Liver (tissue), 9 donors: Measurements from ENCODE around the gene SGCD. TPM values are rescaled to one million over a fixed set of nuclear protein-coding genes. Genes with fewer than 3 reads are reported as not detected.

Experiments used
- DNase-seq: peaks from one replicate; pipeline ENCODE4 v3.0.0-alpha.2; 2017; ENCODE audit warnings: low spot score
- H3K27ac ChIP-seq, 2 donors: one replicate each; pipeline ENCODE4 v1.7.0; 2013; ENCODE audit warnings: inconsistent platforms in 2 of 2, low read length in 2 of 2, control low read depth in 1 of 2, low read depth in 1 of 2, mild to moderate bottlenecking in 1 of 2
- H3K27me3 ChIP-seq, 4 donors: one replicate each; pipeline versions ENCODE4 v1.6.1 to v1.7.0; 2013; ENCODE audit warnings: low read length in 3 of 4, inconsistent platforms in 1 of 4, mild to moderate bottlenecking in 1 of 4, moderate library complexity in 1 of 4; ENCODE audit not compliant: control insufficient read depth in 4 of 4, insufficient read depth in 4 of 4
- H3K36me3 ChIP-seq, 4 donors: one replicate each; pipeline versions ENCODE4 v1.6.1 to v1.7.0; 2013; ENCODE audit warnings: low read length in 3 of 4, mild to moderate bottlenecking in 3 of 4, low read depth in 1 of 4, moderate library complexity in 1 of 4; ENCODE audit not compliant: control insufficient read depth in 4 of 4, insufficient read depth in 3 of 4
- H3K4me1 ChIP-seq, 4 donors: one replicate each; pipeline versions ENCODE4 v1.6.1 to v1.7.0; 2013; ENCODE audit warnings: low read length in 3 of 4, mild to moderate bottlenecking in 3 of 4, moderate library complexity in 1 of 4; ENCODE audit not compliant: control insufficient read depth in 4 of 4, insufficient read depth in 4 of 4
- H3K4me3 ChIP-seq, 3 donors: one replicate each; pipeline versions ENCODE4 v1.6.1 to v1.7.0; 2013; ENCODE audit warnings: low read length in 3 of 3, control low read depth in 1 of 3, low read depth in 1 of 3, mild to moderate bottlenecking in 1 of 3
- H3K9ac ChIP-seq, 2 donors: one replicate each; pipeline ENCODE4 v1.7.0; 2013; ENCODE audit warnings: low read length in 2 of 2, mild to moderate bottlenecking in 2 of 2, moderate library complexity in 2 of 2, control low read depth in 1 of 2, low read depth in 1 of 2
- H3K9me3 ChIP-seq, 4 donors: one replicate each; pipeline versions ENCODE4 v1.6.1 to v1.7.0; 2013; ENCODE audit warnings: low read length in 3 of 4; ENCODE audit not compliant: control insufficient read depth in 4 of 4
- FOXA2 ChIP-seq: IDR thresholded peaks from 2 replicates; pipeline ENCODE4 v1.6.1; 2016; ENCODE audit warnings: antibody characterized with exemption
- GABPA ChIP-seq, 2 donors: IDR thresholded peaks in 1 of 2; conservative IDR thresholded peaks in 1 of 2; 2 replicates each; pipeline ENCODE4 v1.6.1; 2016; ENCODE audit warnings: antibody characterized with exemption in 2 of 2, mild to moderate bottlenecking in 1 of 2, moderate library complexity in 1 of 2
- HNF4G ChIP-seq: IDR thresholded peaks from 2 replicates; pipeline ENCODE4 v1.6.1; 2016; ENCODE audit warnings: antibody characterized with exemption
- RXRA ChIP-seq, 2 donors: IDR thresholded peaks; 2 replicates each; pipeline ENCODE4 v1.6.1; 2017 to 2018; ENCODE audit warnings: antibody characterized with exemption in 2 of 2, mild to moderate bottlenecking in 1 of 2
- TAF1 ChIP-seq: conservative IDR thresholded peaks from 2 replicates; pipeline ENCODE4 v1.6.1; 2016; ENCODE audit warnings: antibody characterized with exemption, mild to moderate bottlenecking
- YY1 ChIP-seq: IDR thresholded peaks from 2 replicates; pipeline ENCODE4 v1.6.1; 2016; ENCODE audit warnings: antibody characterized with exemption, mild to moderate bottlenecking
- WGBS: extraction: QIAGEN DNeasy Blood & Tissue Kit; methylation state at CpG from one replicate; pipeline ENCODE4 v1.1.7; 2013; 5-methylcytosine and 5-hydroxymethylcytosine counted together
- polyA plus RNA-seq, 2 donors: library from polyadenylated mRNA; stranded (reverse) in 1 of 2; unstranded in 1 of 2; fragments of 200-250 nt in 1 of 2; fragments of >200 nt in 1 of 2; fragmentation: Nextera tagmentation in 1 of 2; extraction: Ambion mirVana in 1 of 2; gene quantifications; one replicate each; pipeline versions ENCODE4 v1.2.1 to v1.2.3, GENCODE V29; 2013 to 2015
- total RNA-seq, 2 donors: library from RNA; depleted of rRNA; stranded (reverse); fragments of >200 nt; gene quantifications; one replicate each; pipeline ENCODE4 v1.2.3, GENCODE V29; 2014
- TF ChIP-seq, protein P1 (sequence below): IDR thresholded peaks from 2 replicates; pipeline ENCODE4 v1.6.1; 2016; ENCODE audit warnings: antibody characterized with exemption, mild to moderate bottlenecking
- TF ChIP-seq, protein P2 (sequence below): IDR thresholded peaks from 2 replicates; pipeline ENCODE4 v1.6.1; 2016; ENCODE audit warnings: antibody characterized with exemption
- donor health status: healthy.
- donor health status: healthy.
- donor health status: healthy.
- donor health status: healthy.
- donor health status: healthy.

SGCD gene
- total and polyA plus RNA-seq, 4 donors: 0.35 to 1.7 (median 1.0) TPM

- 48% methylated on average over 1 of the region's 1 CpG for WGBS
- H3K9me3 ChIP-seq: peaks cover 0 to 2% (median 0%) of the 10 kb centered on the region in 4 donors
- TF ChIP-seq, protein P1, sequence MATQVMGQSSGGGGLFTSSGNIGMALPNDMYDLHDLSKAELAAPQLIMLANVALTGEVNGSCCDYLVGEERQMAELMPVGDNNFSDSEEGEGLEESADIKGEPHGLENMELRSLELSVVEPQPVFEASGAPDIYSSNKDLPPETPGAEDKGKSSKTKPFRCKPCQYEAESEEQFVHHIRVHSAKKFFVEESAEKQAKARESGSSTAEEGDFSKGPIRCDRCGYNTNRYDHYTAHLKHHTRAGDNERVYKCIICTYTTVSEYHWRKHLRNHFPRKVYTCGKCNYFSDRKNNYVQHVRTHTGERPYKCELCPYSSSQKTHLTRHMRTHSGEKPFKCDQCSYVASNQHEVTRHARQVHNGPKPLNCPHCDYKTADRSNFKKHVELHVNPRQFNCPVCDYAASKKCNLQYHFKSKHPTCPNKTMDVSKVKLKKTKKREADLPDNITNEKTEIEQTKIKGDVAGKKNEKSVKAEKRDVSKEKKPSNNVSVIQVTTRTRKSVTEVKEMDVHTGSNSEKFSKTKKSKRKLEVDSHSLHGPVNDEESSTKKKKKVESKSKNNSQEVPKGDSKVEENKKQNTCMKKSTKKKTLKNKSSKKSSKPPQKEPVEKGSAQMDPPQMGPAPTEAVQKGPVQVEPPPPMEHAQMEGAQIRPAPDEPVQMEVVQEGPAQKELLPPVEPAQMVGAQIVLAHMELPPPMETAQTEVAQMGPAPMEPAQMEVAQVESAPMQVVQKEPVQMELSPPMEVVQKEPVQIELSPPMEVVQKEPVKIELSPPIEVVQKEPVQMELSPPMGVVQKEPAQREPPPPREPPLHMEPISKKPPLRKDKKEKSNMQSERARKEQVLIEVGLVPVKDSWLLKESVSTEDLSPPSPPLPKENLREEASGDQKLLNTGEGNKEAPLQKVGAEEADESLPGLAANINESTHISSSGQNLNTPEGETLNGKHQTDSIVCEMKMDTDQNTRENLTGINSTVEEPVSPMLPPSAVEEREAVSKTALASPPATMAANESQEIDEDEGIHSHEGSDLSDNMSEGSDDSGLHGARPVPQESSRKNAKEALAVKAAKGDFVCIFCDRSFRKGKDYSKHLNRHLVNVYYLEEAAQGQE: no peak
- TF ChIP-seq, protein P2, sequence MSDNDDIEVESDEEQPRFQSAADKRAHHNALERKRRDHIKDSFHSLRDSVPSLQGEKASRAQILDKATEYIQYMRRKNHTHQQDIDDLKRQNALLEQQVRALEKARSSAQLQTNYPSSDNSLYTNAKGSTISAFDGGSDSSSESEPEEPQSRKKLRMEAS: no peak
- TF ChIP-seq YY1: peak; percentile 28
- no peak overlapping the region for H3K4me3 ChIP-seq
- DNase-seq: no peak
- H3K36me3 ChIP-seq: no peaks in the 10 kb centered on the region
- peaks cover 0 to 3% (median 0%) of the 10 kb centered on the region in 4 donors for H3K4me1 ChIP-seq
- no peak overlapping the region for H3K9ac ChIP-seq
- no peak overlapping the region for H3K27ac ChIP-seq
- no peaks in the 10 kb centered on the region for H3K27me3 ChIP-seq
Measured at GRCh38 chr5:156529892-156530291, 202.9 kb downstream of the SGCD start.

DNA sequence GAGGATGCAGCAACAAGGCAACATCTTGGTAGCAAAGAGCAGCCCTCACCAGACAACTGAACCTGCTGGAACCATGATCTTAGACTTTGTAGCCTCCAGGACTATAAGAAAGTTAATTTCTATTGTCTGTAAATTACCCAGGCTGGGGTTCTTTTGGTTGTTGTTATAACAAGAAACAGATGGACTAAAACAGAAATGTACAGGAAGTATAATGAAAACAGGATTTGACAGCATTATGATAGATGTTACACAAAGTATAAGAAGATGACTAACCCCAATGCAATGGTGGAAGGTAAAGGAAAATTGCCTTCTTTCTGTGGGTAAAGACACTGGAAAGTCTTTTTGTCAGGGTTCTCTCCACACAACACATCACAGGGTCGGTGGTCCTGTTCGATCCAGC, 204.2 kb downstream of the SGCD start:
- 95% methylated on average over 2 of the region's 2 CpGs for WGBS
- H3K27me3 ChIP-seq: no peaks in the 10 kb centered on the region
- H3K27ac ChIP-seq: no peak overlapping the region
- H3K36me3 ChIP-seq: no peaks in the 10 kb centered on the region
- no peak overlapping the region for H3K4me3 ChIP-seq
- peaks cover 0 to 3% (median 0%) of the 10 kb centered on the region in 4 donors for H3K4me1 ChIP-seq
- TF ChIP-seq TAF1: no peak
- TF ChIP-seq, protein P2: no peak
- H3K9ac ChIP-seq: no peak overlapping the region
- no peaks in the 10 kb centered on the region for H3K9me3 ChIP-seq
- no peak for DNase-seq

DNA sequence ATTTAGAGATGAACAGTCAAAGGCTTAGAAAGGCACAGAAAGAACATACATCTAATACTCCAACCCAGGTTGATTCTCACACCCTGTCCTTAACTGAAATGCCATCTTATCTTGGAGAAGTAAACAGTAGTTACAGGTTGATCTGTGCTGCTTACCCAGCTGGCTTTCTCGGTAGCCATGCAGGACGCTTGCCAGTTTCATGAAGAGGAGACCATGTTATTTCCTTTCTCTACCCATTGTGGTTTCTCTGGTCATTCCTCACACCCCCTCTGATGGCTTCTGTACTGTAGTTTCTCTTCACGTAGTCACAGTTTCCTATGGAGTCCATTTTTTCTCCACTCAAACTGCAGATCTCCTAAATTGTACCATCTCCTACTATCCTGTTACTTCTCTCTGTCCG, 206.0 kb downstream of the SGCD start:
- Histone ChIP-seq H3K4me1 (peaks cover 0 to 3% (median 0%) of the 10 kb centered on the region in 4 donors), H3K9me3 (no peaks in the 10 kb centered on the region), H3K27me3 (no peaks in the 10 kb centered on the region), H3K27ac (no peak overlapping the region), H3K9ac (no peak overlapping the region), H3K4me3 (no peak overlapping the region), H3K36me3 (no peaks in the 10 kb centered on the region)
- no peak for DNase-seq
- 87% methylated on average over 4 of the region's 4 CpGs for WGBS
- TF ChIP-seq, protein P1: no peak
- TF ChIP-seq HNF4G: no peak
- no peak for TF ChIP-seq GABPA (IDR thresholded peaks at IDR 0.05 in 1 of 2, conservative IDR thresholded peaks at IDR 0.05 in 1 of 2)
- TF ChIP-seq FOXA2: no peak
- no peak for TF ChIP-seq RXRA (IDR thresholded peaks at IDR 0.05)
- no peak for TF ChIP-seq TAF1
